T-helper 17 cell (primary cell): ENCODE measurements around the gene KBTBD6. TPM values are rescaled to one million over a fixed set of nuclear protein-coding genes. Genes with fewer than 3 reads are reported as not detected.
"Not testable (repeated sequence)": the region's sequence is repeated elsewhere in the genome, so short reads cannot be mapped to it uniquely, and the experiment has no call there.

Source experiments
- ATAC-seq: fragments of 150-1000 bp; cut with Tn5 transposase; 2 replicates; pipeline ENCODE4 v1.10.0; 2021; ENCODE audit warnings: mild to moderate bottlenecking, moderate library complexity
- DNase-seq, 3 donors: peaks; one replicate each; pipeline versions ENCODE4 v3.0.0 to v3.0.0-alpha.2; 2020 to 2021
- H3K9me3 ChIP-seq: one replicate; pipeline ENCODE4 v1.7.0; 2013; ENCODE audit warnings: low read length, mild to moderate bottlenecking; ENCODE audit not compliant: control insufficient read depth, poor library complexity, severe bottlenecking
- H3K27ac Mint-ChIP-seq: one replicate; pipeline ENCODE4 v1.8.0; 2022; ENCODE audit warnings: mild to moderate bottlenecking, moderate library complexity, mixed read lengths
- H3K27me3 Mint-ChIP-seq: one replicate; pipeline ENCODE4 v1.8.0; 2022; ENCODE audit warnings: mixed read lengths
- H3K36me3 Mint-ChIP-seq: one replicate; pipeline ENCODE4 v1.8.0; 2022; ENCODE audit warnings: low read depth, mixed read lengths
- H3K4me1 Mint-ChIP-seq: one replicate; pipeline ENCODE4 v1.8.0; 2022; ENCODE audit warnings: mild to moderate bottlenecking, mixed read lengths
- H3K4me3 Mint-ChIP-seq: one replicate; pipeline ENCODE4 v1.8.0; 2022; ENCODE audit warnings: mild to moderate bottlenecking, moderate library complexity, mixed read lengths
- total RNA-seq, 4 donors: library from RNA in 2 of 4; stranded (reverse) in 2 of 4; gene quantifications; one replicate each; pipeline ENCODE4 v1.2.3 and lab custom pipeline; 2022 to 2026

Gene KBTBD6
- total RNA-seq, 2 donors from 2014 or later = 4.7 to 4.9 TPM

DNA sequence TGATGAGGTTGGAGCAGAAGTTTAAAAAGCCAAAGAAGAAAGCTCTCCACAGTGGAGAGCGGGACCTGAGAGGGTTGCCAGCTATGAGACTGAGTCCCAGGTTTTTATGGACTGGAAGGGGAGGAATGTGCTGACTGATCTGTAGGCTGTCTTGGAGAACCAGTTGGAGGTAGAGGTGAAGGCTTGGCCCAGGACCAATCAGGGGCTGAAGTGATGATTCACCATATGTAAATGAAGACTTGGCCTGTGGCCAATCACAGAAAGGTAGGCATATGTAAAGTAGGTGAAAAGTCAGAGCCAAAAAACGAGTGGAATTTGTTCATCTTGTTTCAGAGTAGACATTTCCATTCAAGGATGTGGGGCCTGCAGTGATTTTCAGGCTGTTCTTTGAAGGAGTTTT lies 17.5 kb upstream of the KBTBD6 start:
- no peak for ATAC-seq
- H3K9me3 ChIP-seq = peaks cover 27% of the 10 kb centered on the region
- H3K27ac Mint-ChIP-seq = no peak overlapping the region
- H3K4me1 Mint-ChIP-seq = no peaks in the 10 kb centered on the region
- DNase-seq = no peak
- no peaks in the 10 kb centered on the region for H3K27me3 Mint-ChIP-seq
- no peaks in the 10 kb centered on the region for H3K36me3 Mint-ChIP-seq
- no peak overlapping the region for H3K4me3 Mint-ChIP-seq

DNA sequence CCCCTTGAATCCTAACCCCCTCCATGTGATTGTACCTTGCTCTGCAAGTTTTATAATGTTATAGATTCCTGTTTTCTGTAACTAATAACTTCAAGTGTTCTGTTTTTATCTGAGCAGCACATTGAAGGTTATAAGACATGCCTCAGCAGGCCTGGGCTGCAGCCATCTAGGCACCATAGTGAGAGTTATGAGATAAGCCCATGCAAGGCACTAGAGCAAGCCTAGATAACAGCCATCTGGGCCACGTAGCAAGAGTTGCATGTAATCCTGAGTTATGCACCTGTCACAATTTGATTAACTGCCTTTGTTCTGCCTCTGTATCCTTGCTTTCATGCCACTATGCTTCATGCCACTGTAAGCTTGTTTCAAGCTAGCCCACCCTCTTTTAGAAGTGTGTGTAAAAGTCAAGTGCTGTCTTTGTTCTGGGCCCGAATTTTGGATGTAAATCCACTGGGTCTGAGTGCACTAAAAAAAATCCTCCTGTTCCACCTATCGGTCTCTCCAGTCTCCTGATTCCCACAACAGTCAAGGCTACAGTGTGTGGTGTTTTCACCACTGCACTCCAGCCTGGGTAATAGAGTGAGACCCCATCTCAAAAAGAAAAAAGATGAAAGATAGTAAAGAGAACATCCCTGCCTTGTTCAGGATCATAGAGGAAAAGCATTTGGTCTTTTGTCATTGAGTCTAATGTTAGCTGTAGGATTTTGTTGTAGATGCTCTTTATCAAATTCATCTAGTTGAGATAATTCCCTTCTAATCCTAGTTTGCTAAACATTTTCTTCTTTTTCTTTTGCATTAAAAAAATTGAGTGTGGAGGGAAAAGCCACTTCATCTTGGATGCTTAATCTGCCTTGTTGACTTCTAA lies 16.0 kb upstream of the KBTBD6 start:
- no peak overlapping the region for H3K4me3 Mint-ChIP-seq
- no peak overlapping the region for H3K27ac Mint-ChIP-seq
- no peak for DNase-seq
- no peaks in the 10 kb centered on the region for H3K4me1 Mint-ChIP-seq
- ATAC-seq = no peak
- H3K9me3 ChIP-seq = peaks cover 27% of the 10 kb centered on the region
- no peaks in the 10 kb centered on the region for H3K36me3 Mint-ChIP-seq
- no peaks in the 10 kb centered on the region for H3K27me3 Mint-ChIP-seq

- Mint-ChIP-seq H3K36me3 (no peaks in the 10 kb centered on the region), H3K27me3 (no peaks in the 10 kb centered on the region), H3K27ac (no peak overlapping the region), H3K4me3 (no peak overlapping the region), H3K4me1 (no peaks in the 10 kb centered on the region)
- H3K9me3 ChIP-seq = peaks cover 16% of the 10 kb centered on the region
- ATAC-seq (no peak), DNase-seq (no peak)
Measured at GRCh38 chr13:41145136-41145908, 12.7 kb upstream of the KBTBD6 start.

GRCh38 chr13:41144576-41144975 lies 12.0 kb upstream of the KBTBD6 start:
- Mint-ChIP-seq H3K27me3 (no peaks in the 10 kb centered on the region), H3K4me1 (no peaks in the 10 kb centered on the region), H3K4me3 (no peak overlapping the region), H3K36me3 (no peaks in the 10 kb centered on the region), H3K27ac (no peak overlapping the region)
- no peak for DNase-seq
- no peak for ATAC-seq
- peaks cover 10% of the 10 kb centered on the region for H3K9me3 ChIP-seq

GRCh38 chr13:41139296-41139966 lies 6.8 kb upstream of the KBTBD6 start:
- Mint-ChIP-seq H3K27ac (no peak overlapping the region), H3K27me3 (no peaks in the 10 kb centered on the region), H3K4me3 (no peak overlapping the region)

GRCh38 chr13:41137951-41138350 lies 5.3 kb upstream of the KBTBD6 start:
- H3K9me3 ChIP-seq = no peaks in the 10 kb centered on the region
- no peak overlapping the region for H3K4me3 Mint-ChIP-seq
- H3K36me3 Mint-ChIP-seq = no peaks in the 10 kb centered on the region
- H3K27ac Mint-ChIP-seq = no peak overlapping the region
- no peaks in the 10 kb centered on the region for H3K27me3 Mint-ChIP-seq
- ATAC-seq = no peak
- H3K4me1 Mint-ChIP-seq = peaks cover 3% of the 10 kb centered on the region
- DNase-seq = no peak

More at GRCh38 chr13:41139296-41139966, 6.8 kb upstream of the KBTBD6 start:
- DNase-seq = no peak
- ATAC-seq = no peak
- no peaks in the 10 kb centered on the region for H3K9me3 ChIP-seq
- Mint-ChIP-seq H3K4me1 (no peaks in the 10 kb centered on the region), H3K36me3 (no peaks in the 10 kb centered on the region)

GRCh38 chr13:41137241-41137640 lies 4.6 kb upstream of the KBTBD6 start:
- no peaks in the 10 kb centered on the region for H3K9me3 ChIP-seq
- H3K4me3 Mint-ChIP-seq = no peak overlapping the region
- no peak overlapping the region for H3K27ac Mint-ChIP-seq
- no peak for DNase-seq
- H3K36me3 Mint-ChIP-seq = peaks cover 2% of the 10 kb centered on the region
- no peak for ATAC-seq
- H3K4me1 Mint-ChIP-seq = peaks cover 10% of the 10 kb centered on the region
- H3K27me3 Mint-ChIP-seq = no peaks in the 10 kb centered on the region

- Mint-ChIP-seq H3K27ac (no peak overlapping the region), H3K4me1 (peaks cover 12% of the 10 kb centered on the region), H3K4me3 (no peak overlapping the region), H3K27me3 (no peaks in the 10 kb centered on the region), H3K36me3 (peaks cover 2% of the 10 kb centered on the region)
- no peak for DNase-seq
- no peaks in the 10 kb centered on the region for H3K9me3 ChIP-seq
- ATAC-seq = no peak
Measured at GRCh38 chr13:41136396-41137031, 3.9 kb upstream of the KBTBD6 start.

- H3K36me3 Mint-ChIP-seq = peaks cover 2% of the 10 kb centered on the region
- H3K4me1 Mint-ChIP-seq = peaks cover 23% of the 10 kb centered on the region
- DNase-seq = no peak
- H3K4me3 Mint-ChIP-seq = peak overlapping the region; percentile 49
- no peak overlapping the region for H3K27ac Mint-ChIP-seq
- ATAC-seq = no peak
- no peaks in the 10 kb centered on the region for H3K9me3 ChIP-seq
- H3K27me3 Mint-ChIP-seq = no peaks in the 10 kb centered on the region
Measured at GRCh38 chr13:41133951-41134350, 1.3 kb upstream of the KBTBD6 start.

- not testable (repeated sequence) for H3K36me3 Mint-ChIP-seq, H3K27me3 Mint-ChIP-seq, ATAC-seq, DNase-seq, H3K9me3 ChIP-seq
- Mint-ChIP-seq H3K27ac (peak overlapping the region; percentile 95), H3K4me3 (peak overlapping the region; percentile 98), H3K4me1 (peaks cover 26% of the 10 kb centered on the region)
Measured at GRCh38 chr13:41131660-41132511, 716 bp downstream of the KBTBD6 start.

- peak overlapping the region; percentile 98 for H3K4me3 Mint-ChIP-seq
- H3K27ac Mint-ChIP-seq, H3K9me3 ChIP-seq, DNase-seq, H3K27me3 Mint-ChIP-seq, ATAC-seq, H3K36me3 Mint-ChIP-seq: not testable (repeated sequence)
- peaks cover 26% of the 10 kb centered on the region for H3K4me1 Mint-ChIP-seq
Measured at GRCh38 chr13:41131189-41131588, 1.4 kb downstream of the KBTBD6 start.

- ATAC-seq (no peak), DNase-seq (no peak)
- Mint-ChIP-seq H3K4me3 (peak overlapping the region; percentile 98), H3K36me3 (peaks cover 2% of the 10 kb centered on the region), H3K27ac (peak overlapping the region; percentile 19), H3K27me3 (no peaks in the 10 kb centered on the region), H3K4me1 (peaks cover 26% of the 10 kb centered on the region)
- no peaks in the 10 kb centered on the region for H3K9me3 ChIP-seq
Measured at GRCh38 chr13:41130356-41130755, 2.2 kb downstream of the KBTBD6 start.
